ENCODE measurements around the gene C7orf57. TPM values are rescaled to one million over a fixed set of nuclear protein-coding genes. Genes with fewer than 3 reads are reported as not detected.
A peak's percentile ranks its signal among the peaks of the same experiment; 100 is the strongest.

The C7orf57 gene
- polyA plus RNA-seq, 4 donors, result 0.07 to 0.97 (median 0.77) TPM

GRCh38 chr7:48106906-48107659 is 71.7 kb downstream of the C7orf57 start:
- no peak for DNase-seq (ENCODE audit: low read depth in 4 of 4, low spot score in 3 of 4)

- no peak for DNase-seq (ENCODE audit: low read depth in 4 of 4, low spot score in 3 of 4)
These were observed 72.7 kb downstream of the C7orf57 start for GRCh38 chr7:48107926-48108472.

- DNase-seq (ENCODE audit: low read depth in 4 of 4, low spot score in 3 of 4), result no peak
These were observed 73.9 kb downstream of the C7orf57 start for GRCh38 chr7:48108959-48109847.

- DNase-seq (ENCODE audit: low read depth in 4 of 4, low spot score in 3 of 4), result peak in 2 of 4 donors; percentile 34 to 36
These were observed 74.7 kb downstream of the C7orf57 start for GRCh38 chr7:48109848-48110663.

GRCh38 chr7:48110868-48111267 is 75.5 kb downstream of the C7orf57 start:
- no peak for DNase-seq (ENCODE audit: low read depth in 4 of 4, low spot score in 3 of 4)

Other genes starting within 250 kb of the C7orf57 start
- gene PKD1L1, start 87.1 kb upstream of the C7orf57 start, polyA plus RNA-seq (ENCODE audit: insufficient read length in 4 of 4), result under 1 TPM; 0.11 to 0.27 (median 0.21) TPM
- 10 to 100 TPM; 19.1 to 25.0 (median 23.3) TPM for gene HUS1, start 55.9 kb upstream of the C7orf57 start, polyA plus RNA-seq (ENCODE audit: insufficient read length in 4 of 4)
- under 1 TPM in 1 of 4 donors, not detected in 3; 0.12 TPM for gene SUN3, start 6.4 kb upstream of the C7orf57 start, polyA plus RNA-seq (ENCODE audit: insufficient read length in 4 of 4)
- 10 to 100 TPM in 2 of 4 donors, 1 to 10 TPM in 2; 1.2 to 15.9 (median 11.3) TPM for gene UPP1, start 53.7 kb downstream of the C7orf57 start, polyA plus RNA-seq (ENCODE audit: insufficient read length in 4 of 4)
- 1 to 10 TPM in 1 of 4 donors, under 1 TPM in 3; 0.68 to 1.4 (median 0.92) TPM for gene ABCA13, start 135.9 kb downstream of the C7orf57 start, polyA plus RNA-seq (ENCODE audit: insufficient read length in 4 of 4)

All from left renal pelvis (tissue), 4 donors.